H9 (cell line): ENCODE data around the gene ITPR2. TPM values are rescaled to one million over a fixed set of nuclear protein-coding genes. Genes with fewer than 3 reads are reported as not detected.
A peak's percentile ranks its signal among the peaks of the same experiment; 100 is the strongest.

Source experiments
- DNase-seq: peaks from one replicate; pipeline ENCODE4 v3.0.0-alpha.2; 2017
- H2AFZ ChIP-seq: one replicate; pipeline ENCODE4 v1.6.1; 2013; ENCODE audit warnings: mild to moderate bottlenecking, low read length, control low read depth, moderate library complexity
- H2AK5ac ChIP-seq: 2 replicates; pipeline ENCODE4 v1.6.1; 2013; ENCODE audit warnings: low read length, control low read depth, mixed read lengths; ENCODE audit not compliant: insufficient read length
- H2BK120ac ChIP-seq: one replicate; pipeline ENCODE4 v1.6.1; 2013; ENCODE audit warnings: low read depth, mild to moderate bottlenecking, low read length, control low read depth, inconsistent platforms; ENCODE audit not compliant: poor library complexity, severe bottlenecking
- H2BK12ac ChIP-seq: 2 replicates; pipeline ENCODE4 v1.6.1; 2013; ENCODE audit warnings: low read length, control low read depth, mixed read lengths, low read depth; ENCODE audit not compliant: insufficient read length
- H2BK15ac ChIP-seq: 2 replicates; pipeline ENCODE4 v1.6.1; 2013; ENCODE audit warnings: low read depth, low read length, control low read depth
- H2BK20ac ChIP-seq: one replicate; pipeline ENCODE4 v1.6.1; 2013; ENCODE audit warnings: low read depth, mild to moderate bottlenecking, low read length, control low read depth, inconsistent platforms; ENCODE audit not compliant: poor library complexity, severe bottlenecking
- H2BK5ac ChIP-seq: 2 replicates; pipeline ENCODE4 v1.6.1; 2013; ENCODE audit warnings: low read length, control low read depth, mixed read lengths; ENCODE audit not compliant: insufficient read length
- H3K14ac ChIP-seq: 2 replicates; pipeline ENCODE4 v1.6.1; 2013; ENCODE audit warnings: low read length, control low read depth; ENCODE audit not compliant: insufficient read depth
- H3K18ac ChIP-seq: 2 replicates; pipeline ENCODE4 v1.6.1; 2013; ENCODE audit warnings: low read depth, mild to moderate bottlenecking, mixed read lengths, low read length, control low read depth; ENCODE audit not compliant: insufficient read length
- H3K23ac ChIP-seq: 2 replicates; pipeline ENCODE4 v1.6.1; 2013; ENCODE audit warnings: low read length, control low read depth, mixed read lengths, low read depth; ENCODE audit not compliant: insufficient read length
- H3K23me2 ChIP-seq: 2 replicates; pipeline ENCODE4 v1.6.1; 2013; ENCODE audit warnings: low read depth, mild to moderate bottlenecking, mixed read lengths, low read length, control low read depth; ENCODE audit not compliant: insufficient read length, poor library complexity, severe bottlenecking
- H3K27ac ChIP-seq: 2 replicates; pipeline ENCODE4 v1.5.1; 2013; ENCODE audit warnings: low read length, control low read depth, mixed read lengths, low read depth; ENCODE audit not compliant: insufficient read length
- H3K27me3 ChIP-seq: 2 replicates; pipeline ENCODE4 v1.6.1; 2013; ENCODE audit warnings: low read length, control low read depth, inconsistent platforms; ENCODE audit not compliant: insufficient read depth
- H3K4ac ChIP-seq: 2 replicates; pipeline ENCODE4 v1.6.1; 2013; ENCODE audit warnings: low read depth, mild to moderate bottlenecking, control low read depth, inconsistent platforms, low read length, moderate library complexity
- H3K4me1 ChIP-seq: 2 replicates; pipeline ENCODE4 v1.6.1; 2013; ENCODE audit warnings: low read length, control low read depth, inconsistent platforms; ENCODE audit not compliant: insufficient read depth
- H3K4me2 ChIP-seq: 2 replicates; pipeline ENCODE4 v1.6.1; 2013; ENCODE audit warnings: low read length, control low read depth, mixed read lengths; ENCODE audit not compliant: insufficient read length, insufficient read depth
- H3K56ac ChIP-seq: 2 replicates; pipeline ENCODE4 v1.6.1; 2013; ENCODE audit warnings: low read depth, mild to moderate bottlenecking, mixed read lengths, low read length, control low read depth; ENCODE audit not compliant: insufficient read length
- H3K79me1 ChIP-seq: 2 replicates; pipeline ENCODE4 v1.6.1; 2013; ENCODE audit warnings: low read depth, mild to moderate bottlenecking, moderate library complexity, low read length, control low read depth, inconsistent platforms; ENCODE audit not compliant: insufficient read depth, poor library complexity, severe bottlenecking
- H3K79me2 ChIP-seq: 2 replicates; pipeline ENCODE4 v1.6.1; 2013; ENCODE audit warnings: low read length, control low read depth, inconsistent platforms; ENCODE audit not compliant: insufficient read depth
- H3K9ac ChIP-seq: 2 replicates; pipeline ENCODE4 v1.6.1; 2013; ENCODE audit warnings: low read length, control low read depth, mixed read lengths; ENCODE audit not compliant: insufficient read length; ENCODE audit errors: extremely low read depth
- H3K9me3 ChIP-seq: one replicate; pipeline ENCODE4 v1.6.1; 2013; ENCODE audit warnings: low read depth, low read length, inconsistent platforms; ENCODE audit not compliant: control insufficient read depth
- H3T11ph ChIP-seq: one replicate; pipeline ENCODE4 v1.6.1; 2013; ENCODE audit warnings: mild to moderate bottlenecking, low read length, control low read depth, inconsistent platforms
- H4K20me1 ChIP-seq: one replicate; pipeline ENCODE4 v1.6.1; 2013; ENCODE audit not compliant: control insufficient read depth, insufficient read length, insufficient read depth
- H4K5ac ChIP-seq: 2 replicates; pipeline ENCODE4 v1.6.1; 2013; ENCODE audit warnings: low read depth, mild to moderate bottlenecking, mixed read lengths, low read length, control low read depth; ENCODE audit not compliant: insufficient read length
- H4K8ac ChIP-seq: replicated peaks from 2 replicates; pipeline ENCODE4 v1.6.1; 2013; ENCODE audit warnings: low read length, control low read depth, mixed read lengths, low read depth; ENCODE audit not compliant: insufficient read length
- H4K91ac ChIP-seq: 2 replicates; pipeline ENCODE4 v1.6.1; 2013; ENCODE audit warnings: low read depth, mild to moderate bottlenecking, moderate library complexity, mixed read lengths, low read length, control low read depth; ENCODE audit not compliant: insufficient read length
- H3K27ac Mint-ChIP-seq, 3 experiments: 2 replicates in 2 of 3; 3 replicates in 1 of 3; pipeline ENCODE4 v1.8.0; 2020 to 2021; ENCODE audit warnings: mixed read lengths in 3 of 3, mild to moderate bottlenecking in 1 of 3, moderate library complexity in 1 of 3
- H3K27me3 Mint-ChIP-seq: 2 replicates; pipeline ENCODE4 v1.8.0; 2021; ENCODE audit warnings: low read depth, mild to moderate bottlenecking, moderate library complexity, mixed read lengths
- H3K36me3 Mint-ChIP-seq, 3 experiments: 2 replicates in 2 of 3; 3 replicates in 1 of 3; pipeline ENCODE4 v1.8.0; 2020 to 2021; ENCODE audit warnings: low read depth in 3 of 3, mixed read lengths in 3 of 3; ENCODE audit not compliant: insufficient read depth in 1 of 3
- H3K4me1 Mint-ChIP-seq, 2 experiments: 2 replicates each; pipeline ENCODE4 v1.8.0; 2020; ENCODE audit warnings: mixed read lengths in 2 of 2
- H3K4me3 Mint-ChIP-seq, 2 experiments: 2 replicates in 1 of 2; 3 replicates in 1 of 2; pipeline ENCODE4 v1.8.0; 2020 to 2021; ENCODE audit warnings: mild to moderate bottlenecking in 2 of 2, mixed read lengths in 2 of 2, moderate library complexity in 1 of 2
- H3K9me3 Mint-ChIP-seq, 2 experiments: 2 replicates in 1 of 2; 3 replicates in 1 of 2; pipeline ENCODE4 v1.8.0; 2020; ENCODE audit warnings: mild to moderate bottlenecking in 2 of 2, mixed read lengths in 2 of 2, moderate library complexity in 1 of 2
- CTCF ChIP-seq: fragments of 200-600 bp; sonication (generic); conservative IDR thresholded peaks from 3 replicates; pipeline ENCODE4 v1.8.0; 2021; ENCODE audit warnings: antibody characterized with exemption, mild to moderate bottlenecking
- WGBS: extraction: QIAGEN DNeasy Blood & Tissue Kit; methylation state at CpG from one replicate; pipeline ENCODE4 v1.1.7; 2013; ENCODE audit warnings: missing lambda C conversion rate, low lambda C conversion rate, mixed read lengths; ENCODE audit not compliant: insufficient read length; ENCODE audit errors: extremely low coverage; 5-methylcytosine and 5-hydroxymethylcytosine counted together
- total RNA-seq: library from RNA; stranded (reverse); gene quantifications from 2 replicates; pipeline ENCODE4 v1.2.1, GENCODE V29; 2021

Gene ITPR2
- total RNA-seq, 1 experiment from 2014 or later: 14.8 TPM

- Histone ChIP-seq H3K56ac (no peak overlapping the region), H4K20me1 (no peaks in the 10 kb centered on the region), H2BK15ac (no peak overlapping the region), H3K9ac (no peak overlapping the region), H4K5ac (no peak overlapping the region), H2BK12ac (no peak overlapping the region), H3K4me1 (peaks cover 4% of the 10 kb centered on the region; the same call in 1 of the 2 replicates), H3K27ac (no peak overlapping the region), H2BK5ac (no peak overlapping the region), H3K14ac (no peak overlapping the region), H2BK120ac (no peak overlapping the region), H3K9me3 (no peaks in the 10 kb centered on the region), H4K8ac (no peak overlapping the region), H2AFZ (no peak overlapping the region), H3T11ph (no peak overlapping the region), H2AK5ac (no peak overlapping the region), H3K27me3 (no peaks in the 10 kb centered on the region), H3K79me1 (no peaks in the 10 kb centered on the region), H3K23me2 (no peaks in the 10 kb centered on the region), H2BK20ac (no peak overlapping the region), H3K4me2 (no peak overlapping the region), H3K79me2 (no peaks in the 10 kb centered on the region; the same call in 1 of the 2 replicates), H3K4ac (no peak overlapping the region), H3K23ac (no peak overlapping the region), H3K18ac (no peak overlapping the region), H4K91ac (no peak overlapping the region)
- Mint-ChIP-seq H3K4me3 (no peak overlapping the region), H3K36me3 (peaks cover 0 to 8% (median 7%) of the 10 kb centered on the region in 3 experiments; a peak in 4 of 7 replicates), H3K9me3 (no peaks in the 10 kb centered on the region), H3K27ac (peak overlapping the region in 1 of 3 experiments; percentile 26; a peak in 1 of 7 replicates), H3K4me1 (peaks cover 7 to 11% of the 10 kb centered on the region in 2 experiments), H3K27me3 (no peaks in the 10 kb centered on the region)
- WGBS: no CpG with 5 or more reads among the region's 1 CpG
- no peak for DNase-seq
- TF ChIP-seq CTCF: no peak
Measured at GRCh38 chr12:26573225-26573909, 259.6 kb downstream of the ITPR2 start.
